ENCODE measurements around the gene PRKD1.

GRCh38 chr14:29856516-29856915 lies 71.1 kb downstream of the PRKD1 start:
- TF ChIP-seq CTCF (conservative IDR thresholded peaks at IDR 0.05; ENCODE audit: low read depth, low read length) (no peak), EZH2phosphoT487 (IDR thresholded peaks at IDR 0.05; ENCODE audit: borderline replicate concordance, low read length) (no peak), EZH2 (IDR thresholded peaks at IDR 0.05; ENCODE audit: low read length, unreplicated experiment) (no peak)
